ENCODE results near the gene ZNF644.
"Not testable (repeated sequence)": the region's sequence is repeated elsewhere in the genome, so short reads cannot be mapped to it uniquely, and the experiment has no call there.

Gene ZNF644

DNA sequence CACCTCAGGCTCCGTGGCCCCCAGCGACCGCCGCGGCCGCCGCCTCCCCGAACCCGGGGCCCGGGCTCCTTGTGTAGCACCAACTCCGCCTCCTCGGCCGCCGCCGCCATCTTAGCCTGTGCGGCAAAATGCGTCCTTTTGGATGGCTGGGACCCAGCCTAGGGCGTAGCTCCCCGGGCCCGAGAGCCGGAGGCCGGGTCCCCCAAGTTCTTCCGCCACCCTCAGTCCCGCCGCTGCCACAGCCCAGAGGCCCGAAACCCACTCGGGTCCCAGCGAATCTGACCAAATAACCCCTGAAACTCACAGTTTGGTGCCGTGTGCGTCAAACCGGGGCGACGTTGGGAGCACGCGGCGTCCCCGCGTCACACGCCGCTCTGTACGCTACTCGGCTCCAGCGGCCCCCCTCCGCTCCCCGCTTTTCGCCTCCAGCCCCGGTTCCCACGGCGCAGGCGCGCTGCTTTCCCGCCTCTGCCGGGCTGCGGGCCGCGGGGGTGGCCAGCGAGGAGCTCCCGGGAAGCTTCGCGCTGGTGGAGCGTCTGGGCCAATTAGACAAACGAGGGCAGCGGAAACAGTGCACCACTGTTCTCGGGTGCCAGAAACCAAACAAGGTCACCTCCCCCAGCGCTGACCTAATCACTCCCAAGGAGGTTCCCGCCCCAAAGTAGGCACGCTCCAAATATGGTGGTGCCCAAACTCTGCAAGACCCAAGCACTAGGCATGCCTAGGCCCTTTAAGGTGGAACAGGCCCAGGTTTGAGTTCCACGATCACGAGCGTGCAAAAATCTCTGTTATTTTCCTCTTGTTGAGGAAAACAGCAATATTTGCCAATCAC lies at the start of gene ZNF644:
TSS of gene ZNF644 (minus strand) at position 350 of the 832 bp plus-strand sequence. CDS start 39,682 bp downstream, outside the sequence.
- DNase-seq (ENCODE audit: low read depth) = peak; percentile 89

DNA sequence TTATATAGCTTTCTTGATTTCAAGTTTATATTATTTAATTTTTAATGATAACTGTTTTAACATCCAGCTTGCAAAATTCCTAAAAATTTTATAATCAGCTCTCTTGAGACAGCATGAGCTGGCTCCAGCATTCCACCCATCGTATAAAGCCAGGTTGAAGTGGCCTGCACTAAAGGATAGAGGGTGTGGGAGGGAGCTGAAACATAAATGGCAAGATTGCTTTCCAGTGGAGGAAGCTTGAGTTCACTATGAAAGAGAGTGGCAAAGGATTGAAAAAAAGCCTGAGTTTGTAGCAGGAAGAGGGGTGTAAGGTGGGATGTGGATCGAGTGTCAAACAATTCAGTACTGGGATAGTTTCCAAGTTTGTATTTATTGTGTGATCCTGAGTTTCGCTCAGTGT lies 48.5 kb upstream of the ZNF644 start:
- no peak for DNase-seq (ENCODE audit: low read depth)

DNA sequence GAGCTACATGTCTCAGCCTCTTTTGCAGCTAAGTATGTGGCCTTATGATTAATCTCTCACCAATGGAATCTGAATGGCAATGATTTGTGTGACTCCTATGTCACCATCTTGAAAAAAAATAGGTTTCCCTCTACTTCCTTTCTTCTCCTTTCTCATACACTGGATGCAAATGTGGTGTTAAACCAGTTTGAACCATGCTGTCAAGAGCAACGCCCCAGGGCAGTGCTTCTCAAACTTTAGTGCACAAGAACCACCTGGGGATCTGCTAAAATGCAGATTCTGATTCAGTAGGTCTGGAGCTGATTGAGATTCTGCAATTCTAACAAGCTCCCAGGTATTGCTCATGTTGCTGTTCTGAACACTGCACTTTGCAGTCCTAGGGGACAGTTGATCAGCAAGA lies 44.7 kb upstream of the ZNF644 start:
- no peak for DNase-seq (ENCODE audit: low read depth)

DNA sequence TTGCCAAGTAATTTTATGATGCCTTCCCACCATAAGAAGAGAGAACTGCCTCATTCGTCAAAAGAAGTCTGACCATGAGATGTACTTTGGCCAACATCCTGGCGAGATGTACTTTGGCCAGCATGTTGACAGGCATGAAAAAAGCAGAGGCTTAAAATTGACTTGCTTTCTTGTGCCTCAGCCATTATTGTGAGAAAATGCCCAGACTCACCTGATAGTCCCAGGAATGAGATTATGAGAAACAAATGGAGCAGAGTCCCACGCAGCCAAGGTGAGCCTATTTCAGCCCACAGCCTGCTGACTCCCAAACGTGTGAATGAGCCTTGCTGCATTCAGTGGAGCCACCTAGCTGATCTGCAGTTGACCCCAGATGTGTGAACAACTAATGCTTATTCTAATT lies 43.5 kb upstream of the ZNF644 start:
- no peak for DNase-seq (ENCODE audit: low read depth)

DNA sequence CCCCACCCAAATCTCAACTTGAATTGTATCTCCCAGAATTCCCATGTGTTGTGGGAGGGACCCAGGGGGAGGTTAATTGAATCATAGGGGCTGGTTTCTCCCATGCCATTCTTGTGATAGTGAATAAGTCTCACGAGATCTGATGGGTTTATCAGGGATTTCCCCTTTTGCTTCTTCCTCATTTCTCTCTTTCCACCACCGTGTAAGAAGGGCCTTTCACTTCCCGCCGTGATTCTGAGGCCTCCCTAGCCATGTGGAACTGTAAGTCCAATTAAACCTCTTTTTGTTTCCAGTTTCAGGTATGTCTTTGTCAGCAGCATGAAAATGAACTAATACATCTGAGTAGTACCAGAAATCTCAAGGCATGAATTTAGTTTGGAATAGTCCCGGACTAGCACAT lies 41.6 kb upstream of the ZNF644 start:
- not testable (repeated sequence) for DNase-seq (ENCODE audit: low read depth)

DNA sequence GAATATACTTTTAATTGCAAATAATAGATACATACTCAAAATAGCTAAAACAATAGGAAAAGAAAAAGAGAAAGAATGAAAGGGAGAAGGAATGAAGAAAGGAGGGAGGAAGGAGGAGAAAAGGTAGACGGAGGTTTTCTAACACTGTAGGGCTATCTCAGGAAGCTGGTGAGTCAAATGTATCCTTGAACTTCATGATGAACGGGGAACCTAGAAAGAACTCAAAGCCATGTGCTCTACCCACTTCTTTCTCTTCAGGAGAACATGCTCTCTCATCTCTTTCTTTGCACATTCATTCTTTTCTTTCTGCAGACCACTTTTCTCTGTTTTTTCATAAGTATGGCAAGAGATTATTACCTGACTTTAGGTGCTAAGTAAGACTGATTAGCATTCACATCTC lies 37.3 kb upstream of the ZNF644 start:
- DNase-seq (ENCODE audit: low read depth) = no peak

DNA sequence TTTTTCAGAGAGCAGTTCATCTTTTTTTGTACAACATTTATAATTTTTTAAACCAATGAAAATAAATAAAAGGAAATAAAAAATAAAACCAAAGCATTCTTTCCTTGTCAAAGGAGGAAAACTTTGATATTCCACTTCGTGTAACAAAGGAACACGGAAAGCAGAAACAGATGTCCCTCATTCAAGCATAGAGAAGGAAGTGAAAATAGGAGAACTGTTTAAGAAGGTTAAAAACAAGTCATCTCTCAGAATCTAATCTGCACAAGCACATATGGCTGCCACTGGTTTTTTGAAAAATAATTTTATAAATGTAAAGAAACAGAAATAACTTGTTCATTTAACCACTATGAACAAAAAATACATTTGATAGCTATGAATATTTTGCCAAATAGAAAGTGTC lies 35.9 kb upstream of the ZNF644 start:
- no peak for DNase-seq (ENCODE audit: low read depth)

DNA sequence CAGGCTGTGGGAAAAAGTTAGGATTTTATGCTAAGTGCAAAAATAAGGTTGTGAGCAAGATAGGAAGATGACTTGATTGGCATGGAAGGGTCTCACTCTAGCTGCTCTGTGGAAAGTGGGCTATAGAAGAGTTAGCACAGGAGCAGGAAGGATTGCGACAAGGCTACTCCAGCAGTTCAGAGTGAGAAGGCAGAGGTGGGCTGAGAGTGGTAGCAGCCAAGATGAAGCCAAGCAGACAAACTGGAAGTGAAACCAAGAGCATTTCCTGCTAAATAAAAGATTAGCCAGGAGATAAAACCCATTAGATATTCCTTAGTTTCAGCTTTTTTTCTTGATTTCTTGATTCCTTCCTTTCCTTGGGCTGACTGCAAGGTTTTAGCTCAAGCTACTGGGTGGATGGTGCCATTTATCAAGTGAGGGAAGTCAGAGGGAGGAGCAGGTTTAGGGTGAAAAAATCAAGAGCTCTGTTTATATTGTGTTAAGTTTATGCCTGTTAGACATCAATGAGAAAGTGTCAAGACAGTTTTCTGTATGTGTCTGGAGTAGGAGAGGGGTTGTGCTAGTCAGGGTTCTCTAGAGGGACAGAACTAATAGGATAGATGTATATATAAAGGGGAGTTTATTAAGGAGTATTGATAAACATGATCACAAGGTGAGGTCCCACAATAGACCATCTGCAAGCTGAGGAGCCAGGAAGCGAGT lies 33.1 kb upstream of the ZNF644 start:
- no peak for DNase-seq (ENCODE audit: low read depth)

DNA sequence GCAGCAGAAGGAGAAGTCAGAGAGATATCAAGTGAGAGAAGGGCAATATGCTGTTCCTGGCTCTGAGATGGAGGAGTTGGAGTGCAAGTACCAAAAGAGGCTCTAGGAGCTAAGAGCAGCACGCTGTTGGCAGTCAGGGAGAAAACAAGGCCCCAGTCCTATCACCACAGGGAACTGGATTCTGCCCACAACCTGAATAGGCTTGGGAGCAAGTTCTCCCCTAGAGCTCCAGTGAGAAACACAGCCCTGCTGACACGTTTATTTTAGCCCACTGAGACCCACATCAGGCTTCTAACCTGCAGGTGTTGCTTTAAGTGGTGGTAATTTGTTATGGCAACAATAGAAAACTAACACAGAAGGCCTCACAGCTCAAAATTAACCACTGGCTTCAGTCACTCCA lies 31.8 kb upstream of the ZNF644 start:
- no peak for DNase-seq (ENCODE audit: low read depth)

DNA sequence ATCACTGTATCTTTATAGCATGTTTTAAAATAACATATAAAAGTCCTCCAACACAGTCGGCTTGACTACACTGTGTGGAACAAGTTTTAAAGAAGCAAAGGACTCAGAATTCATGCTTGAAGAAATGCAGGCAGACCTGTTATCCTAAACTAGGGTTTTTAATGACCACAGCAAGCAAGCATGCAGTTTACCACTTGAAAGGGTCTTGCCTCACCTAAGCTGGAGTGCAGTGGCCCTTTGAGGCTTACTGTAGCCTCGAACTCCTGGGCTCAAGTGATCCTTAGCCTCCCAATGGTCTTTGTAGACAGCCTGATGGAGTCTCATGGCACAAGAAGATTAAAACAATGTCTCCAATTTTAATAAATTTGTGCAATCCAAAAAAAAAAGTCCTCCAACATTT lies 27.7 kb upstream of the ZNF644 start:
- DNase-seq (ENCODE audit: low read depth) = not testable (repeated sequence)

DNA sequence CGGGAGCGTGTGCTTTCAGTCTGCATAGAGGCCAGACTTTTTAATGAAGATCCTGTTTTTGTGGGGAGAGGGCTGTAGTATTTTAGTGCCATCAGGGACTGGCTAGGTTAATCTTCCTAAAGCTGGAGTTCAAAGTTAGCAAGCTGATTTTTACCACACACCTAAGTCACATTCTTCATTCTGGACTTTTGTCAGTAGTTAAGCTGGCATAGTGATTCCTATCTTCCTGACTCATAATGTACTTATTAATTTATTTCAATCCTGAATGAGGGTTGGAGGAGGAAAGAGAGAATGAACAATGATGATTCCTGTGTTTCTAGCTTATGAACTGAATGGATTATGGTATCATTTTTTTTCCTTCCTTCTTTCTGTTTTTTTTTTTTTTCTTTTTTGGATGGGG lies 24.9 kb upstream of the ZNF644 start:
- DNase-seq (ENCODE audit: low read depth) = no peak

DNA sequence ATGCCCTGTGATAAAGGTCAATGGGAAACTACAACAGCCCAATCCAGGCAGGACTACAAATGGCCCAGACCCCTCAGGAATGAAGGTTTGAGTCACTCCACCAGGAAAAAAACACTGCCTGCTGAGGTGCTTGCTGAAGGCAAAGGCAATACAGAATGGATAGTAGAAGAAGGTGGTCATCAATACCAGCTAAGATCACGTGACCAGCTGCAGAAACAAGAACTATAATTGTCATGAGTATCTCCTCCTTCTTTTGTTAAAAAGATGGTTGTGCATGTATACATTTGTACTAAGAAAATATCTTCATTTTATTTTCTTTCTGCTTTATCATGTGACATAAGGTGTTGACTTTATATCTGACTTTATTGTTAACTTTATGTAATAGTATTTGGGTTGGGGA lies 23.4 kb upstream of the ZNF644 start:
- DNase-seq (ENCODE audit: low read depth) = no peak

DNA sequence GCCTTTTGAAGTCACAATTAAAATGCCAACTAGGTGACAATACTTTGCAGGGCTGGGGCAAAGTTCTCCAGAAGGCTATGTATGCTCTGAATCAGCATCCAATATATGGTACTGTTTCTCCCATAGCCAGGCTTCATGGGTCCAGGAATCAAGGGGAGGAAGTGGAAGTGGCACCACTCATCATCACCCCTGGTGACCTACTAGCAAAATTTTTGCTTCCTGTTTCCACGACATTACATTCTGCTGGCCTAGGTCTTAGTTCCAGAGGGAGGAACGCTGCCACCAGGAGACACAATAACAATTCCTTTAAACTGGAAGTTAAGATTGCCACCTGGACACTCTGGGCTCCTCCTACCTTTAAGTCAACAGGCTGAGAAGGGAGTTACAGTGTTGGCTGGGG lies 22.9 kb upstream of the ZNF644 start:
- DNase-seq (ENCODE audit: low read depth) = not testable (repeated sequence)

DNA sequence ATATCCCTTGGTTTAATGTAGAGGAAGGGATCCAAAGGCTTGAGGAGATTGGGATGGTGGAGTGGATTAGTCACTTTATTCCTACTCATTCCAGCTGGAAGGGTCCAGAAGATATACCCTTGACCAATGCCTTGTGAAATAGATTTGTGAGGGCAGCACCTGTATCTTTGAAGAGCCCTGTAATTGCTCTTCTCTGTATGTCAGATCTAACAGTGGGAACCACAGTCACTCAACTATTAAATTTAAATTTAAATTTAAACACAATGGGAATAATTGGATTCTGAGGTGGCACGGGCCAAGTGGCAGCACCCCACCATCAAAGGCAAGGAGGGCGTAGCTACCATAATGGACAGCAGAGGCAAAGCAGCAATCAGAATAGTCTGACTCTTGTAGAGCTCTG lies 20.5 kb upstream of the ZNF644 start:
- DNase-seq (ENCODE audit: low read depth) = not testable (repeated sequence)

DNA sequence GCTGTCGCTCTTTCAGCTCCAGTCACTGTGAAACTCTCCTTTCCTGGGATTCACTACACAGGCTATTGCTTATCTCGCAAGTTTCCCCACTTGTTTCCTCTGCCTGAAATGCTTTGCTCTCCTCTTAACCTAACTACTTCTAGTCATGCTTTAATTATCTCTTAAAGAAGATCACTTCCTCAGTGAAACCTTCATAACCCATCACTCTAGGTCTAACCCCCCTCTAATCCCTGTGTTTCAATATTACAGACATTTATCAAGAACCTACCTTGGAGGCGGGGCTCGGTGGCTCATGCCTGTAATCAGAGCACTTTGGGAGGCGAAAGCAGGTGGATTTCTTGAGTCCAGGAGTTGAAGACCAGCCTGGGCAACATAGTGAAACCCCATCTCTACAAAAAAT lies 16.7 kb upstream of the ZNF644 start:
- DNase-seq (ENCODE audit: low read depth) = no peak

DNA sequence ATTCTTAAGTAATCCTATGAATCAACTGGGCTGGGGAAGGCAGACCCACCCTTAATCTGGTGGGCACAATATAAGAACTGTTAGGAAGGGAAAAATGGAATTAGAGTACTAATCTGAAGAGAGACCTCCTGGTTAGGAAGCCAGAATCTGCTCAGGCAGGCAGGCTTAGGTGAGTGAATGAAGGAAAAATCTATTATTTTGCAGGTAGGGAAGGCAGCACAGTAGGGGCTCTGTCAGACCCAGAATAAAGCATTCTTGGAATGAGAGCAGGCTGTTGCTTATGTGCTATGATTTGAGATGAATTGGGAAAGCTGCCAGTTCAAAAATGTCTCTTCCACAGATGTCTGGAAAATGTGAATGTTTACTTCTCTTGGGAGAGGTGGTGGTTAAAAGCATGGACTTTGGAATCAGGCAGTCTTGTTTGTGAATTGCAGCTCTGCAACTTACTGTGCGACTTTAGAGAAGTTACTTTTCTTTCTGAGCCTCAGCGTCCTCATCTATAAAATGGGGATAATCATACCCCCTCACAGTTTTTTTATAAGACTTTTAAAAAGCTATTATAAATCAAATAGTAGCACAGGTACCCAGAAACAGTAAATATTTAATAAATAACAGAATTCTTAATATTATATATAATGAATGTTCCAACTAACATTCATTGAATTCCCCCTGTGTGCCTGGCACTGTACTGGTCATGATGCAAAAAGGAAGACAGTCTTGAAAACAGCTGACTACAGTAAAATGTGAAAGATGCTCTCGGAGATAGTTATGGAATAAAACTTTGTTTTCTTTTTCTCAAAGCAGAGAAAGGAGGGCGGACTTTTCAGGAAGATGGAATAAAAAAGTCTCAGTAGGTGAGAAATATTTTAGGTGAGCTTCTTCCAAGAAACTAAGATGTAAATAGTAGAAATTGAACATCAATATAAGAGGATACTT lies 15.3 kb upstream of the ZNF644 start:
- peak; percentile 10 for DNase-seq (ENCODE audit: low read depth)

DNA sequence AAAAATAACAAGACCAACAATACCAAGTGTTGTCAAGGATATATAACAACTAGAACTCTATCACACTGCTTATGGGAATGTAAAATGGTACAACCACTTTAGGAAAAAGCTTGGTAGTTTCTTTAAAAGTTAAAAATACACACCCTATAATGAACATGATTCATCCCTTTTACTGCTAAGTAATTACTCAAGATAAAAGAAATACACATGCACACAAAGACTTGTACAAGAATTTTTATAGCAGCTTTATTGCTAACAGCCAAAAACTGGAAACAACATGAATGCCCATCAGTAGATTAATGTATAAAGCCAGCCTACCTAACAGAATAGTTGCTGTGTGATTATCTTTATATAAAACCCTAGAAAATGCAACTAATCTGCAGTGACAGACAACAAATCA lies 10.5 kb upstream of the ZNF644 start:
- no peak for DNase-seq (ENCODE audit: low read depth)

DNA sequence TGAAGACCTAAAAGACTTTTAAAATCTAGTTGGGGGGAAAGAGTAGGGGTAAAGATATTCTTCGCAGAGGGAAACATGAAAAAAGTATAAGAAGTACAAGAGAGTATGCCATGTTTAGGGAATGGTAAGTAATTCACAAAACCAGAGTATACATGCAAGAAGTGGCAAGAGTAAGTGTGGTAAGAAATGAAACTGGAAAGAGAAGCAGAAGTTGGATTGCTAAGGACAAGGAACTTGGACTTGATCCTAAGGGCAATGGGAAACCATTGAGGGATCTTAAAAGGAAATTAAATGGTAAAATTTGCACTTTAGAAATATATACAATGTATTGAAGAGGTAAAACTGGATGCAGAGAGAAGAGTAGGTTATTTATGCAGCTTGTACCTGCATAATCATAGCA lies 9.2 kb upstream of the ZNF644 start:
- DNase-seq (ENCODE audit: low read depth) = no peak

DNA sequence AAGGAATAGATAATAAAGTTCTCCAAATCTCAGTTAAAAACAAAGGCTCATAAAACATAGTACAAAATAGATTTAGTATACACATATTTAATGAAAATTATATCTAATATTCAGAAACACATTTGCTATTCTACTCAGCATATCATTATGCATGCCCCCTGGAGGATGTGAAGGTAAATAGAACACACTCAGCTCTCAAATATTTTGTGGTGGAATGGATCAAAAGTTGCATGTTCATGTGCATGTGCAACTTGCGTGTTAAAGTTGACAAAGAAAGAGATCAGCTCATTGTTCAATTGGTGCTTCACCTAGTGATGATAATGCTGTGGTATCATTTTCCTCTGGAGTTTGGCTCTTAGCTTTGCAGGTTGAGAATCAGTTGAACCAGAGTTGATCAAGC lies 4.9 kb upstream of the ZNF644 start:
- peak; percentile 47 for DNase-seq (ENCODE audit: low read depth)

DNA sequence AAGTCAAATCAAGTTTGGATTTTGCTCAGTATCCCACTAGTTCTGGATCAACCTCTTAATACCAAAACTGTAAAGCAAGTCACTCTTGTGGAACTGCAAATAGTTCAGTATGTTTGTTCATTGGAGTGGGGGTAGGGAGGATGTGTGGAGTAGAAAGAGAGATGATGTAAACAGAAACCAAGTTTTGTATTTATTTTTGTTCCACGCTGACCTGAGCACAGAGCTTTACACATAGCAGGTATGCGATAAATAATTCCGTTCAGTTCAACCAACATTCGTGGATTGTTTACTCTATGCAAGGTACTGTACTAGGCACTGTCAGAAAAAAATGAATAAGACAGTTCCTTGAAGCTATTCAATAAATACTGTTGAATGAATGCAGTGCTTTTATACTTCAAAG lies 4.5 kb upstream of the ZNF644 start:
- no peak for DNase-seq (ENCODE audit: low read depth)

DNA sequence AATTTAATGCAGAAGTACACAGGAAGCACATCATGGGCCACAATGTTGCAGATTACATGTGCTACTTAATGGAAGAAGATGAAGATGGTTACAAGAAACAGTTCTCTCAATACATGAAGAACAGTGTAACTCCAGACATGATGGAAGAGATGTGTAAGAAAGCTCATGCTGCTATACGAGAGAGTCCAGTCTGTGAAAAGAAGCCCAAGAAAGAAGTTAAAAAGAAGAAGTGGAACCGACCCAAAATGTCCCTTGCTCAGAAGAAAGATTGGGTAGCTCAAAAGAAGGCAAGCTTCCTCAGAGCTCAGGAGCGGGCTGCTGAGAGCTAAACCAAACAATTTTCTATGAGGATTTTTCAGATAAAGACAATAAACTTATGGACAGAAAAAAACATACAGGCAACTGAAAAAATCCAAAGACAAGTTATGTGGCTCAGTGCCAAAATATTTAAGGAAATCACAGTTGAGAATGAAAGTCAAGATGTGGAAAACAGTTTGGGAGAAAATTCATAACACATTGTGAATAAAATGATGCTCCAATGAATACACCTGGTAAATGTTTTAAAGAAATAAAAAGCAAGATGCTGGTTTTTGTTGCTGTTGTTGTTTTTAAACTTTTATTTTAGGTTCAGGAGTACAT lies 2.8 kb upstream of the ZNF644 start:
- no peak for DNase-seq (ENCODE audit: low read depth)

DNA sequence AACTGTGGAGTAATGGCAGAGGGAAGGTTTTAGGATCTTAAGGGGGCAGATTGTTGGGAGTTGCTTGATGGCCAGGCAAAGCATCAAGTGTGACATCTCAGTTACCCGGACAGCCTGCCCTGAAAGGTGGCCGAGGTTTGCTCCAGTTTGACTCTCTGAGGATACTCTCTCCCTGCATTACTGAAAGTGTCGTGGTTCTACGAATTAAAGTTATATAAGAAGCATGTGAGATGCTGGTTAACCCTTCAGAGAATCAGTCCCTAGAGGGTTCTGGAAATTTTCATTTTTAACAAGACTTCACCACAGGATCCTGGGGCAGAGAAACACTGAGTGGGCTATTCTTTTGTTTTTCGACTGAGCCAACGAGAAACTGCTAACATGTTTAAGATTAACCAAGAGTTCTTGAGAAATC lies 689 bp upstream of the ZNF644 start:
- DNase-seq (ENCODE audit: low read depth) = no peak

Data from iris pigment epithelial cell (primary cell).